ENCODE measurements around the gene TEKTIP1. TPM values are rescaled to one million over a fixed set of nuclear protein-coding genes. Genes with fewer than 3 reads are reported as not detected.
"Not testable (repeated sequence)": the region's sequence is repeated elsewhere in the genome, so short reads cannot be mapped to it uniquely, and the experiment has no call there.

The TEKTIP1 gene
- total and polyA plus RNA-seq, 2 donors, result 0.79 TPM; not detected in 1

GRCh38 chr19:3523361-3524077 is 15.5 kb upstream of the TEKTIP1 start:
- DNase-seq (ENCODE audit: extremely low spot score), result no peak
- Histone ChIP-seq H3K4me1 (ENCODE audit: insufficient read depth) (no peaks in the 10 kb centered on the region), H3K4me3 (ENCODE audit: low read depth, low read length) (no peak overlapping the region), H3K27ac (ENCODE audit: low read depth) (no peak overlapping the region), H3K36me3 (ENCODE audit: insufficient read depth) (no peaks in the 10 kb centered on the region)
- WGBS, result 94% methylated on average over 21 of the region's 21 CpGs

DNA sequence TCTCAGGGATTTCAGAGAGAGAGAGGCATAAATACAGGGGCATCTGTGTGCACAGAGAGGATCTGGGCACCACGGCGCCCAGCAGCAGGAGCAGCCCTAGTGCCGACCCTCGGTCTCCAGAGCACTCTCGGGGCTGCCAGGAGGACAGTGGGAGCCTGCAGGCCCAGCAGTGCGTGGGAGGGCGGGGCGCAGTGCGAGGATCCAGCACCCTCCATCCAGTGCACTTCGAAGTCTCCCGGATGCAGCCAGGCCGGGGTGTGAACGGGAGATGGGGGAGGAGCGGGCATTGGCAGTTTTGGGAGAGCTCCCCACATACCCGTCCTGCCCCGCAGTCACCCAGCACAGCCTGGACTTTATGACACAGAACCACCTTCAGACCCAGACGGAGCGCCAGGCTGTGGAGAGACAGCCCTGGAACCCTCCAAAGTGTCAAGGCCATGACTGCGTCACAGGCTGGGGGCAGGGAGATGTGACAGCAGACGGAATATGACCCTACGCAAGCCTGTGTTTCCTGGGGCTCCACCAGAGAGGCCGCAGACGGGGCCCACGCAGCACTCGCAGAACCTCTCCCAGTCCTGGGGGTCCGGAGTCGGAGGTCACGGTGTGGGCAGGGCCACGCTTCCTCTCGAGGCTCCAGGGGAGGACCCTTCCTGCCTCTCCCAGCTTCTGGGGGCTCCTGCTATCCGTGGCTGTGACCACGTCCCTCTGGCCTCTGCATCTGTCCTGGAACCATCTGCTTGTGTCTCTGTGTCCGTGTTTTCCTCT is 14.7 kb upstream of the TEKTIP1 start:
- 94% methylated on average over 33 of the region's 33 CpGs for WGBS
- Histone ChIP-seq H3K36me3 (ENCODE audit: insufficient read depth) (no peaks in the 10 kb centered on the region), H3K4me1 (ENCODE audit: insufficient read depth) (no peaks in the 10 kb centered on the region), H3K27ac (ENCODE audit: low read depth) (no peak overlapping the region), H3K4me3 (ENCODE audit: low read depth, low read length) (no peak overlapping the region)
- no peak for DNase-seq (ENCODE audit: extremely low spot score)

GRCh38 chr19:3524904-3525451 is 14.0 kb upstream of the TEKTIP1 start:
- H3K36me3 ChIP-seq (ENCODE audit: insufficient read depth), result no peaks in the 10 kb centered on the region

DNA sequence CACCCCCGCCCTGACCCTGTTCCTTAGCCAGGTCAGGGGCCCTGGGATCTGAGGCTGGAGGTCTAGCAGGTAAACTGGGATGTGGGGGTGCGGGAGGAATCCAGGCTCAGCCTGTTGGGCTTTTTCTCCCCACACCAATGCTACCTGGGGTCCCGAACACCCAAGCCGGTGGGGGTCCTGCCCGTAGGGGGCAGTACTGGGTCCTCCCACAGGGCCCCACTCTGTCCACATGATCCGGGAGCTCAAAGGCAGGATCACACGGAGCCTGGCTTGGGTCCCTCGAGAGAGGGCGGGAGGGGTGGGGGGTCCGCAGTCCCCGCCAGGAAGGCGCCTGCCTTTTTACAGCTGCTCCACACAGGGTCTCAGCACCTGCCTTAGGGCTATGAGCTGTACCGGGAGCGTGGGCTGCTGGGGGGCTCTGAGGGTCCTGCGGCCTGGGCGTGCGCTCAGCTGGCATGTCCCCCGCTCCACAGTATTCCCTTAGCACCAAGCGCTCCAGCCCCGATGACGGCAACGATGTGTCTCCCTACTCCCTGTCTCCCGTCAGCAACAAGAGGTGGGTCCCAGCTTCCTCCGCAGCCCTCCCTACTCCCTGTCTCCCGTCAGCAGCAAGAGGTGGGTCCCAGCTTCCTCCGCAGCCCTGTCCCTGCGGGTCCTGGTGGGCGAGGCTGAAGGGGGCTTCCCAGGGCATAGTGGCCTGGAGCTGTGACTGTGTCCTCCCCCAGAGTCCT is 12.3 kb upstream of the TEKTIP1 start:
- DNase-seq (ENCODE audit: extremely low spot score), result no peak
- Histone ChIP-seq H3K36me3 (ENCODE audit: insufficient read depth) (peaks cover 3% of the 10 kb centered on the region), H3K4me3 (ENCODE audit: low read depth, low read length) (no peak overlapping the region), H3K27ac (ENCODE audit: low read depth) (no peak overlapping the region), H3K4me1 (ENCODE audit: insufficient read depth) (no peaks in the 10 kb centered on the region)
- 95% methylated on average over 28 of the region's 28 CpGs for WGBS

More at GRCh38 chr19:3524904-3525451, 14.0 kb upstream of the TEKTIP1 start:
- Histone ChIP-seq H3K4me3 (ENCODE audit: low read depth, low read length) (no peak overlapping the region), H3K4me1 (ENCODE audit: insufficient read depth) (no peaks in the 10 kb centered on the region), H3K27ac (ENCODE audit: low read depth) (no peak overlapping the region)
- no peak for DNase-seq (ENCODE audit: extremely low spot score)
- 93% methylated on average over 20 of the region's 20 CpGs for WGBS

DNA sequence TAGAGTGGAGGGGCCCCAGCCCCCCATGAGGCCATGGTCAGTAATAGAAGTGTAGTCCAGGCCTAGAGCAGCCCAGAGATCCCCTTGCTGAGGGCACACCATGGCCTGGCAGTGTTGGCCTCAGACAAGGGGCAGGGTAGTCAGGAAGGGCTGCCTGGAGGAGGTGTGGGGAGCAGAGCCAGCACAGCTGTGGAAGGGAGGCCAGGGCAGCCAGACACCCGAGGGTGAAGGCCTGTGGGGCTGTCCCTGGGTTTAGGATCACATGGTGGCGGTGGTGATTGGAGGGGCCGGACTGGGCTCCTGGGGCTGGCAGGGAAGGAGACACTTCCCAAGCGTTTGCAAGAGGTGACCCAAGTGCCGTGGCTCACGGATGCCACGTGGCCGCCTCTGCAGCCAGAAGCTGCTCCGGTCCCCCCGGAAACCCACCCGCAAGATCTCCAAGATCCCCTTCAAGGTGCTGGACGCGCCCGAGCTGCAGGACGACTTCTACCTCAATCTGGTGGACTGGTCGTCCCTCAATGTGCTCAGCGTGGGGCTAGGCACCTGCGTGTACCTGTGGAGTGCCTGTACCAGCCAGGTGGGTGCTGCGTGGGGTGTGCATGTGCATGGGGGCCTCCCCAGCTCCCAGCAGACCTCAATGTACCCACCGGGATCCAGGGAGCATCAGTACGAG is 11.6 kb upstream of the TEKTIP1 start:
- H3K4me1 ChIP-seq (ENCODE audit: insufficient read depth), result no peaks in the 10 kb centered on the region
- DNase-seq (ENCODE audit: extremely low spot score), result no peak
- H3K36me3 ChIP-seq (ENCODE audit: insufficient read depth), result peaks cover 7% of the 10 kb centered on the region
- no peak overlapping the region for H3K27ac ChIP-seq (ENCODE audit: low read depth)
- 98% methylated on average over 21 of the region's 21 CpGs for WGBS
- no peak overlapping the region for H3K4me3 ChIP-seq (ENCODE audit: low read depth, low read length)

- H3K4me1 ChIP-seq (ENCODE audit: insufficient read depth), result no peaks in the 10 kb centered on the region
- H3K27ac ChIP-seq (ENCODE audit: low read depth), result no peak overlapping the region
- no peak overlapping the region for H3K4me3 ChIP-seq (ENCODE audit: low read depth, low read length)
- DNase-seq (ENCODE audit: extremely low spot score), result no peak
- 98% methylated on average over 14 of the region's 14 CpGs for WGBS
- H3K36me3 ChIP-seq (ENCODE audit: insufficient read depth), result peaks cover 7% of the 10 kb centered on the region
Measured at GRCh38 chr19:3528080-3528479, 10.9 kb upstream of the TEKTIP1 start.

GRCh38 chr19:3528539-3529211 is 10.3 kb upstream of the TEKTIP1 start:
- H3K4me3 ChIP-seq (ENCODE audit: low read depth, low read length), result no peak overlapping the region
- WGBS, result 99% methylated on average over 20 of the region's 20 CpGs
- H3K27ac ChIP-seq (ENCODE audit: low read depth), result no peak overlapping the region
- H3K36me3 ChIP-seq (ENCODE audit: insufficient read depth), result peaks cover 7% of the 10 kb centered on the region
- no peak for DNase-seq (ENCODE audit: extremely low spot score)
- H3K4me1 ChIP-seq (ENCODE audit: insufficient read depth), result no peaks in the 10 kb centered on the region

DNA sequence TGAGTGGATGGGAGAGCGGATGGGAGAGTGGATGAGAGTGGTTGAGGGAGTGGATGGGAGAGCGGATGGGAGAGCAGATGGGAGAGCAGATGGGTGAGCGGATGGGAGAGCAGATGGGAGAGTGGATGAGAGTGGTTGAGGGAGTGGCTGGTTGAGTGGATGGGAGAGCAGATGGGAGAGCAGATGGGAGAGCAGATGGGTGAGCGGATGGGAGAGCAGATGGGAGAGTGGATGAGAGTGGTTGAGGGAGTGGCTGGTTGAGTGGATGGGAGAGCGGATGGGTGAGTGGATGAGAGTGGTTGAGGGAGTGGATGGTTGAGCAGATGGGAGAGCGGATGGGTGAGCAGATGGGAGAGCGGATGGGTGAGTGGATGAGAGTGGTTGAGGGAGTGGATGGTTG is 9.7 kb upstream of the TEKTIP1 start:
- DNase-seq (ENCODE audit: extremely low spot score); H3K27ac ChIP-seq (ENCODE audit: low read depth); H3K36me3 ChIP-seq (ENCODE audit: insufficient read depth); H3K4me1 ChIP-seq (ENCODE audit: insufficient read depth); H3K4me3 ChIP-seq (ENCODE audit: low read depth, low read length): not testable (repeated sequence)
- WGBS, result 98% methylated on average over 7 of the region's 7 CpGs

DNA sequence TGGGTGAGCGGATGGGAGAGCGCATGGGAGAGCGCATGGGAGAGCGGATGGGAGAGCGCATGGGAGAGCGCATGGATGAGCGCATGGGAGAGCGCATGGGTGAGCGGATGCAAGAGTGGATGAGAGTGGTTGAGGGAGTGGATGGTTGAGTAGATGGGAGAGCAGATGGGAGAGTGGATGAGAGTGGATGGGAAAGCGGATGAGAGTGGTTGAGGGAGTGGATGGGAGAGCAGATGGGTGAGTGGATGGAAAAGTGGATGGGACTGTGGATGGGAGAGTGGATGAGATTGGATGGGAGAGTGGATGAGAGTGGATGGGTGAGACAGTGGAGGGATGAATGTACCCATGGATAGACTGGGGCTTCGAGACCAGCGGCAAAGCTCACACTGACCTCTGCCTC is 8.6 kb upstream of the TEKTIP1 start:
- Histone ChIP-seq H3K36me3 (ENCODE audit: insufficient read depth) (peaks cover 7% of the 10 kb centered on the region), H3K4me3 (ENCODE audit: low read depth, low read length) (no peak overlapping the region), H3K4me1 (ENCODE audit: insufficient read depth) (no peaks in the 10 kb centered on the region), H3K27ac (ENCODE audit: low read depth) (no peak overlapping the region)
- WGBS, result 98% methylated on average over 12 of the region's 12 CpGs
- no peak for DNase-seq (ENCODE audit: extremely low spot score)

- 94% methylated on average over 29 of the region's 29 CpGs for WGBS
- Histone ChIP-seq H3K4me1 (ENCODE audit: insufficient read depth) (no peaks in the 10 kb centered on the region), H3K36me3 (ENCODE audit: insufficient read depth) (peaks cover 7% of the 10 kb centered on the region), H3K27ac (ENCODE audit: low read depth) (no peak overlapping the region), H3K4me3 (ENCODE audit: low read depth, low read length) (no peak overlapping the region)
- DNase-seq (ENCODE audit: extremely low spot score), result no peak
Measured at GRCh38 chr19:3531716-3532115, 7.3 kb upstream of the TEKTIP1 start.

GRCh38 chr19:3532154-3532786 is 6.7 kb upstream of the TEKTIP1 start:
- Histone ChIP-seq H3K27ac (ENCODE audit: low read depth) (no peak overlapping the region), H3K4me3 (ENCODE audit: low read depth, low read length) (no peak overlapping the region), H3K36me3 (ENCODE audit: insufficient read depth) (peaks cover 7% of the 10 kb centered on the region), H3K4me1 (ENCODE audit: insufficient read depth) (no peaks in the 10 kb centered on the region)
- DNase-seq (ENCODE audit: extremely low spot score), result no peak
- 95% methylated on average over 33 of the region's 33 CpGs for WGBS

DNA sequence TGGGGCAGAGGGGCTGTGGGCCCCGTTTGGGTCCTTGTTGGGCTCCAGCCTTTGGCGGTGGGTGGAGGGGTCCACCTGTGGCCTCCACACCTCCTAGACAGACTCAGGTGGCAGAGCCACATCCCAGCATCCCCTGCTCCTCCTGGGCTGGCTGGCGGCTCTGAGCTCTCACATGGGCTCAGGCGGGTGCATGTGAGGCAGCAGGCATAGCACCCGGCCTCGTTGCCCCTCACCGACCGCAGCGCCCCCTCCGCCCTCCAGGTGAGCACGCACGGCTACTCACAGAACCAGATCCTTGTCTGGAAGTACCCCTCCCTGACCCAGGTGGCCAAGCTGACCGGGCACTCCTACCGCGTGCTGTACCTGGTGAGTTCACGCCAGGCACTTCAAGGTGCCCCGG is 5.9 kb upstream of the TEKTIP1 start:
- whole genome bisulfite sequencing, result 92% methylated on average over 17 of the region's 17 CpGs

More for the DNA sequence above, 5.9 kb upstream of the TEKTIP1 start:
- Histone ChIP-seq H3K36me3 (ENCODE audit: insufficient read depth) (peaks cover 7% of the 10 kb centered on the region), H3K4me3 (ENCODE audit: low read depth, low read length) (no peak overlapping the region), H3K4me1 (ENCODE audit: insufficient read depth) (no peaks in the 10 kb centered on the region), H3K27ac (ENCODE audit: low read depth) (no peak overlapping the region)
- no peak for DNase-seq (ENCODE audit: extremely low spot score)

Data from urinary bladder (tissue), 4 donors.